IPS DF 19.7 (cell line): ENCODE measurements around the gene DLX2.
"Not testable (repeated sequence)": the region's sequence is repeated elsewhere in the genome, so short reads cannot be mapped to it uniquely, and the experiment has no call there.

Source experiments
- DNase-seq: peaks from one replicate; pipeline ENCODE4 v3.0.0-alpha.2; 2013; ENCODE audit warnings: low read depth, low spot score

Gene DLX2

GRCh38 chr2:172102391-172103359, at the start of gene DLX2:
DLX2 (minus strand) TSS chr2:172102900; CDS start chr2:172102538, 362 bp downstream.
- DNase-seq, result no peak

GRCh38 chr2:172147944-172148650, 45.4 kb upstream of the DLX2 start:
- no peak for DNase-seq

GRCh38 chr2:172143817-172144216, 41.1 kb upstream of the DLX2 start:
- DNase-seq, result no peak

- not testable (repeated sequence) for DNase-seq
Measured at GRCh38 chr2:172138727-172139126, 36.0 kb upstream of the DLX2 start.

GRCh38 chr2:172137943-172138342, 35.2 kb upstream of the DLX2 start:
- no peak for DNase-seq

GRCh38 chr2:172137109-172137508, 34.4 kb upstream of the DLX2 start:
- DNase-seq, result no peak

GRCh38 chr2:172135446-172135845, 32.7 kb upstream of the DLX2 start:
- no peak for DNase-seq

- DNase-seq, result no peak
Measured at GRCh38 chr2:172134270-172134669, 31.6 kb upstream of the DLX2 start.

- DNase-seq, result peak; percentile 78
Measured at GRCh38 chr2:172131713-172132555, 29.2 kb upstream of the DLX2 start.

GRCh38 chr2:172129404-172129803, 26.7 kb upstream of the DLX2 start:
- DNase-seq, result no peak

GRCh38 chr2:172128484-172128883, 25.8 kb upstream of the DLX2 start:
- DNase-seq, result no peak

GRCh38 chr2:172120118-172120517, 17.4 kb upstream of the DLX2 start:
- no peak for DNase-seq

- DNase-seq, result no peak
Measured at GRCh38 chr2:172119089-172119488, 16.4 kb upstream of the DLX2 start.

- no peak for DNase-seq
Measured at GRCh38 chr2:172116107-172116506, 13.4 kb upstream of the DLX2 start.

GRCh38 chr2:172114579-172114978, 11.9 kb upstream of the DLX2 start:
- no peak for DNase-seq

- DNase-seq, result not testable (repeated sequence)
Measured at GRCh38 chr2:172114176-172114575, 11.5 kb upstream of the DLX2 start.

- DNase-seq, result no peak
Measured at GRCh38 chr2:172113617-172114016, 10.9 kb upstream of the DLX2 start.

GRCh38 chr2:172109988-172110811, 7.5 kb upstream of the DLX2 start:
- DNase-seq, result no peak

- no peak for DNase-seq
Measured at GRCh38 chr2:172109256-172109987, 6.7 kb upstream of the DLX2 start.

- no peak for DNase-seq
Measured at GRCh38 chr2:172108587-172108930, 5.9 kb upstream of the DLX2 start.
